GM18868 (cell line): ENCODE data around the gene SAMD9.
"Not testable (repeated sequence)": the region's sequence is repeated elsewhere in the genome, so short reads cannot be mapped to it uniquely, and the experiment has no call there.

Experiments used
- ATAC-seq: cut with Tn5 transposase; IDR thresholded peaks from one replicate; pipeline ENCODE4 v1.9.1; 2021; ENCODE audit warnings: mild to moderate bottlenecking, moderate library complexity; ENCODE audit not compliant: unreplicated experiment

The SAMD9 gene

DNA sequence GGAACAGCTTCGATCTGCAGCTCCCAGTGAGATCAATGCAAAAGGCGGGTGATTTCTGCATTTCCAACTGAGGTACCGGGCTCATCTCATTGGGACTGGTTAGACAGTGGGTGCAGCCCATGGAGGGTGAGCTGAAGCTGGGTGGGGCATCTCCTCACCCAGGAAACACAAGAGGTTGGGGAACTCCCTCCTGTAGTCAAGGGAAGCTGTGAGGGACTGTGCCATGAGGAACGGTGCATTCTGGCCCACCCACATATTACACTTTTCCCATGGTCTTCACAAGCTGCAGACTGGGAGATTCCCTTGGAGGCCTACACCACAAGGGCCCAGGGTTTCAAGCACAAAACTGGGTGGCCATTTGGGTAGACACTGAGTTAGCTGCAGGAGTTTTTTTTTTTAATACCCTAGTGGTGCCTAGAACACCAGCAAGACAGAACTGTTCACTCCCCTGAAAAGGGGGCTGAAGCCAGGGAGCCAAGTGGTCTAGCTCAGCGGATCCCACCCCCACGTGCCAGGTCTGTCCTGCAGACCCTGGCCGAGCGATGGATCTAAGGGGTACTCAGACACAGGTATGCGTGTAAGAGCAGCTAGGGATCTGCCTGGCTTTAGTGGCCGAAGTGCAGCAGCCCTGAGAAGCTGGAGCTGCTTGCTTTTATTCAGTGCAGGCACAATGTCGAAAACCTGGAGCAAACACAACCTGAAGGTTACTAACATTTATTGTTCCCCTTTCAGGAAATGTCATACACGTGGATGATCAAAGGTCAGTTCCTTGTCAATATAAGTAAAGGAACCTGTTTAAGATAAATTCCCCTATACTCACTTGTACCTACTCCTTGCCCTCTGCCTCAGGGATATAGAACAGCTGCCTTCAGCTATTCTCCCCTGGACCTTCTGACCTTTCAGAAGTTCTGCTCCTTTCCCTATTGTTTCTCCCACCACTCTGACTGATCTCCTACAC is 3.1 kb upstream of the SAMD9 start:
- ATAC-seq, result no peak

DNA sequence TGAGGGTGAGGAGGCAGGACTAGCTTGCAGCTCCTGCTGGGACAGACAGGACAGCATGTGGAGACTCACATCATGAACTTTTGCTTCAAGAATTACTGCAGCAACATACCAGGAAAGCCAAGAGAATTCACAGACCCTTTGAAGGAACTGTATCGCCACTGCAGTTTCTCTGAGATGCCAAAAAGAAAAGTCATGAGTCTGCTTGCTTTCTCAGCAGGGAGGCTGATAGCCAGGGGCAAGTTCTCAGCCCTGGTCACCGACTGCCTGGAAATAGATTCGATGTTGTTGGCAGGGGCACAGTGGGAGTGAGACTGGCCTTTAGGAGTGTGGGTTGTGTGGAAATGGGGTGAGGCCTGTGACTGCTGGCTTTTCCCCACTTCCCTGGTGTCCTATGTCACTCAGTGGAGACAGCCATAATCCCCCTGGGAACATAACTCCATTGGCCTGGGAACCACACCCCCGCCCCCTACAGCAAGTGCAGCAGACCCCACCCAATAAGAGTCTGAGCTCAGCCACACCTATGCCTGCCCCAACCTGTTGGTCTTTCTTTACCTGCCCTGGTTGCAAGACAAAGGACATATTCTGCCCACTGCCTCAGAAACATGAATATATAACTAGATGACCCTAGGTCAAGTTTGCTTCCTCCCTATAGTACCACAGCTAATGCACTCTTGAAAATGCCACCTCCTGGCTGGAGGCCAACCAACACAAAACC is 1.6 kb upstream of the SAMD9 start:
- no peak for ATAC-seq

GRCh38 chr7:93117327-93117726 is 452 bp downstream of the SAMD9 start:
- ATAC-seq, result no peak

DNA sequence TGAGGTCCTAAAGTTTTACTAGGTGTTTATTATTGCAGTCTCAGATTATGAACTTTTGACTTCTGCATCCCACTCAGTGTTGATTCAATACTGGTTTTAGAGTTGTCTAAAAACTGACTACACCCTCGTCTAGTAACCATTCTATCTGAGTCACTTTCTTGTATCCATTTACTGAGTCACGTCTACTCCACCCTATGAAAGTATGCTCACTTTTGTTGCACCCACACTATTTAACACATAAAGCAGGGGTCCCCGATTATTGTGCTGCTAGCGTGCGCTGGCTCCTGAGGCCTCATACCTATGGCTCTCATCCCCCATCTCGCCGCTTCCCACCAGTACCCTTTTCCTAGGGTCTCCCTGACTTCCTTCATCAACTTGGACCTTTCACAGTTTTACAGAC is 2.0 kb downstream of the SAMD9 start:
- no peak for ATAC-seq

DNA sequence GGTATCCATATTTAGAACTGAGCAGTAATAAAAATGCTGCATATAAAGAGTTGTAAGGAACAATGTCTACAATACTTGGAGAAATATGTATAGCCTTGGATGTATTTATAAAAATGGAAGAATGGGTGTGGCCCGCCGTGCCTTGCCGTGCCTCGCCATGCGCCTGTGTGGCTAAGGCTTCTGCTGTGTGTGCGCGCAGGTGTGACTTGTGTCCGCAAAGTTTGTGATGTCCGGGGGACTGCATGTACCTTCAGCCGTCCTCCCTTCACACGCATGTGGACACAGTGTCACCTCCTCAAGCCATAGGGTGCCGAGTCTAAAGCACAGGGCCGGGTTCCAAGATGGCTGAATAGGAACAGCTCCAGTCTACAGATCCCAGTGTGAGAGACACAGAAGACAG is 9.8 kb downstream of the SAMD9 start:
- ATAC-seq, result no peak

GRCh38 chr7:93097388-93097787 is 20.4 kb downstream of the SAMD9 start:
- no peak for ATAC-seq

GRCh38 chr7:93092757-93093370 is 24.9 kb downstream of the SAMD9 start:
- ATAC-seq, result peak; percentile 81

GRCh38 chr7:93073357-93073756 is 44.4 kb downstream of the SAMD9 start:
- ATAC-seq, result not testable (repeated sequence)

GRCh38 chr7:93062599-93062998 is 55.2 kb downstream of the SAMD9 start:
- ATAC-seq, result no peak

DNA sequence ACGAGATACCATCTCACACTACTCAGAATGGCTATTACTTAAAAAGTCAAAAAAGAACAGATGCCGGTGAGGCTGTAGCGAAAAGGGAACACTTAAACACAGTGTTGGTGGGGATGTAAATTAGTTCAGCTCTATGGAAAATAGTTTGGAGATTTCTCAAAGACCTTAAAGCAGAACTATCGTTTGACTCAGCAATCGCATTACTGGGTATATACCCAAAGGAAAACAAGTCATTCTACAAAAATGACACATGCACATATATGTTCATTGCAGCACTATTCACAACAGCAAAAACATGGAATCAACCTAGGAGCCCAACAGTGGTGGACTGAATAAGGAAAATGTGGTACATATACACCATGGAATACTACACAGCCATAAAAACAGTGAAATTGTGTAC is 56.9 kb downstream of the SAMD9 start:
- ATAC-seq, result no peak

GRCh38 chr7:93060025-93060424 is 57.8 kb downstream of the SAMD9 start:
- ATAC-seq, result no peak

DNA sequence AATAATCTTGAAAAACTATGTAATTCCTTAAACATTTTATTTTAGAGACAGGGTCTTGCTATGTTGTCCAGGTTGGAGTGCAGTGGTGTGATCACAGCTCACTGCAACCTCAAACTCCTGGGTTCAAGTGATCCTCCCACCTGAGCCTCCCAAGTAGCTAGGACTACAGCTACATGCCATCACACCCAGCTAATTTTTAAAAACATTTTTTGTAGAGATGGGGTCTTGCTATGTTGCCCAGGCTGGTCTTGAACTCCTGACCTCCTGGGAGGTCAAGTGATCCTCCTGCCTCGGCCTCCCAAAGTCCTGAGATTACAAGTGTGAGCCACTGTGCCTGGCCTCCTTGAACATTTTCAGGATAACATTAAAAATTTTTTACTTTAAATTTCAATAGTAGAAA is 61.2 kb downstream of the SAMD9 start:
- not testable (repeated sequence) for ATAC-seq

GRCh38 chr7:93055543-93056107 is 62.2 kb downstream of the SAMD9 start:
- ATAC-seq, result peak; percentile 77

GRCh38 chr7:93054975-93055374 is 62.8 kb downstream of the SAMD9 start:
- ATAC-seq, result no peak

- ATAC-seq, result no peak
These were observed 63.5 kb downstream of the SAMD9 start for GRCh38 chr7:93053949-93054943.

- ATAC-seq, result no peak
These were observed 64.4 kb downstream of the SAMD9 start for GRCh38 chr7:93053209-93053948.

GRCh38 chr7:93051660-93052059 is 66.1 kb downstream of the SAMD9 start:
- no peak for ATAC-seq
